Activated CD4-positive, alpha-beta T cell treated with anti-CD3 and anti-CD28 coated beads, Interleukin-2, amount 50 U/mL, for 16 hours (primary cell): Measurements from ENCODE around the gene MPC1.
A peak's percentile ranks its signal among the peaks of the same experiment; 100 is the strongest.

Source experiments
- DNase-seq: peaks from one replicate; pipeline ENCODE4 v3.0.0-alpha.2; 2020

The MPC1 gene

DNA sequence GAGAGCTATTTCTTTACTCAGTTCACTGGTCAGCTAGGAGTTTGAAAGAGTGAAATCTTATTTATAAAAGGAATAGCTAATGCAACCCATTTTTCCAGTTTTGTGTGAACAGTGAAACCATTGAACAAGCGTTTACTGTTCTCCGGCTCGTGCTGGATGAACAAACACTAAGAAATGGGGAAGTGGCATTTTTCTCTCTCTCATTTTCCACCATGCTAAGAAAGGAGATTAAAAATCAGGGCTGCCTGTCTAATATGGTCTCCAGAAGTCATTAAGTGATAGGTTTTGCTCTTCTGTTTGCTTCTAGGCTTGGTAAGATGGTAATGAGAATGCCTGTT is 39.6 kb downstream of the MPC1 start:
- DNase-seq: no peak

DNA sequence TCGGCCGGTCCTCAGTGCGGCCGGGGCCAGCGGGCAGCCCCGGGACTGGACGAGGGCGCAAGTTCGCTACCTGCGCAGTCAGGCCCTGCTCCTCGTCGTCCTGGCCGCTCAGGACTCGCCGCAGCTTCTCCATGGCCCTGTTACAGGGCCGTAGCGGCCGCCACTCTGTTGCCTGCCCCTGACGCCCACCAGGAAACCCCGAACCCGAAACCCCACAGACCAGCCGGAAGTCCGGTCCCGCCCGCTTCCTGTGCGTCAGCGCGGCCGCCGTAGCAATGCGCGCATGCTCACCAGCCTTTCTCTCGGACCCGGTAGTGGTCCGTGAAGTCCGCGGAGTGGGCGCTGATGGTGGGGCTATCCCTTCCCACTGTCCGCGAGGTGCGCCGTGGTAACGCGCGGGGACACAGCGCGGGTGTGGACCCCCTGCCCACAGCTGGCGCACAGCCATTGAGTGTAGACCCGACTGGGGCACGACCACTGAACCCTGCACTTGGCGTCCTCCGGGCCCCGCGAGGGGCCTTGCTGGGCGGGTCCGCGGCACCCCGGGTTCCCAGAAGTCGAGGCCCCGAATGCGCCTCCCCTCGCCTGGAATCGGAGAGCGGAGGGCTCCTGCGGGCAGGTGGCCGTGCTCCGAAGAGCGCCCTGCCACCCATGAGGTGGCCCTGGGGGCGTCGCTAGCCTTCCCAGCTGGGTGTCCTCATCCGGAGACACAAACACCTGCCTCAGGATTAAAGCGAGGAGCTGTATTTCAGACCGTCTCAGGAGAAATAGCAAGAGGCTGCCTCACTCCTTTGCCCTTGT is 40.2 kb downstream of the MPC1 start, which contains the start of gene SFT2D1:
TSS of gene SFT2D1 (minus strand) at position 197 of the 801 bp plus-strand sequence. CDS start at position 133, 64 bp downstream.
- peak; percentile 86 for DNase-seq

DNA sequence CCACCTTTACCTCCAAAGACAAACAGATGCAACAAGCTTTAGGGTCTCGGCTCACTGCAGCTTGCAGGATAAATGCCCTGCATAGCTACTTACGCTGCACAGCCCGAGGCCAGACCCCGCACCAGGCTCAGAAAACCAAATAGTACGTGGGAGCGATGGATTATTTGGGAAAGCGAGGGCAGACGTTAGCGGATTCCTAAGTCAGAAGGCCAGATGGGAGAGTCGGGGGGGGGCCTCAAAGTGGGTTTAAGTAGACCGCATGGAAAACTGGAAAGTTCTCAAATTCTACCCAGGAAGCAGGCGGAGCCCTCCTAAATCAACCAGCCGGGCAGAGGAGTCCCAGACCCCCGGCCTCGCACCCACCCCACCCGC is 40.8 kb downstream of the MPC1 start:
- no peak for DNase-seq

DNA sequence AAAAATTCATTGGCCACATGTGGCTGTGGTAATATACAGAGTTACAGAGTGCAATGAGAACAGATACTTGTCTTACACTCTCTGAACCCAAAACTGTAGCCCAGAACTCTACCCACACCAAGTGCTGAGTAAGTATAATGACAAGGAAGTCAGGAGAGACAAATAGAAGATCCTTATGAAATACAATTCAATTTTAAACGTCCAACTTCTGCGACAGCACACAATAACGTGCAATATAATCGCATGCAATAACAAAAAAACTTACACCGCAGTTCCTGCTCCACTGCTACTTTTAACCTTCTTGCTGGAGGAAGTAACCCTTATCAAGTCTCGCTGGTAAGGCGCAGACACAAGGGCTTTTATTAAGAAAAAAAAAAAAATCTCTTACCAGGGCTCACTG is 41.3 kb downstream of the MPC1 start:
- DNase-seq: no peak

DNA sequence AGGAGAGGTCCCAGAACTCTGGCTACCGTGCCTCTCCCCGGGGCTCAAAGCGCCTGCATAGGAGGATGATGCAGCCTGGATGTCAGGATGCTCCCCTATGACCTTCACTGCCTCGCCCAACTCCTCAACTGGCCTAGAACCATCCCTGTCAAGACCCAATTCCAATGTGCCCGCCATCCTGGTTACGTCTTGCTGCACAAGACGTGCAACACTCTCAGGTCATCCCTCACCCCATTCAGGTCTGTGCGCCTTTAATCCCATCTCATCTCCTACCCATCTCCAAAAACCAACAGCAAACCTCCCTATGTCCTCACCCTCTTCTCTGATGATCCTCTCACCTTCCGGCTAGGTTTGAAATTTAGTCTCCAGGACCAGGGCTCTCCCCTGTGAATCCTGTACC is 43.9 kb downstream of the MPC1 start:
- DNase-seq: no peak

DNA sequence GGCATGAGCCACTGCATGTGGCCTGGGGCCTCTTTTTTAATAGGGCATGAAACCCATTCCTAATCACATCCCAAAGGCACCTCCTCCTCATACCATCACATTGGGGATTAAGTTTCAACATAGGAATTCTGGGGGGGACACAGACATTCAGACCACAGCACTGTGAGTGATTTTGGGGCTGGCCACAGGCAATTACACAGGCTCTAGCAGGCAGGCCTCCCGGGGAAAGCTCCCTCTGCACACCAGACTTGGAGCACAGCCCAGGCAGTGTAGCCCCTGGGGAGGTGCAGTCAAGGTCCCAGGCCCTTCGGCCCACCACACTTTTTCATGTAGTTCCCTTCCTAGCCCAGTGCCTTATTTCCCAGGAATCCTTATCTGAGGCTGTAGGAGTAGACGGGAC is 45.9 kb downstream of the MPC1 start:
- DNase-seq: no peak

DNA sequence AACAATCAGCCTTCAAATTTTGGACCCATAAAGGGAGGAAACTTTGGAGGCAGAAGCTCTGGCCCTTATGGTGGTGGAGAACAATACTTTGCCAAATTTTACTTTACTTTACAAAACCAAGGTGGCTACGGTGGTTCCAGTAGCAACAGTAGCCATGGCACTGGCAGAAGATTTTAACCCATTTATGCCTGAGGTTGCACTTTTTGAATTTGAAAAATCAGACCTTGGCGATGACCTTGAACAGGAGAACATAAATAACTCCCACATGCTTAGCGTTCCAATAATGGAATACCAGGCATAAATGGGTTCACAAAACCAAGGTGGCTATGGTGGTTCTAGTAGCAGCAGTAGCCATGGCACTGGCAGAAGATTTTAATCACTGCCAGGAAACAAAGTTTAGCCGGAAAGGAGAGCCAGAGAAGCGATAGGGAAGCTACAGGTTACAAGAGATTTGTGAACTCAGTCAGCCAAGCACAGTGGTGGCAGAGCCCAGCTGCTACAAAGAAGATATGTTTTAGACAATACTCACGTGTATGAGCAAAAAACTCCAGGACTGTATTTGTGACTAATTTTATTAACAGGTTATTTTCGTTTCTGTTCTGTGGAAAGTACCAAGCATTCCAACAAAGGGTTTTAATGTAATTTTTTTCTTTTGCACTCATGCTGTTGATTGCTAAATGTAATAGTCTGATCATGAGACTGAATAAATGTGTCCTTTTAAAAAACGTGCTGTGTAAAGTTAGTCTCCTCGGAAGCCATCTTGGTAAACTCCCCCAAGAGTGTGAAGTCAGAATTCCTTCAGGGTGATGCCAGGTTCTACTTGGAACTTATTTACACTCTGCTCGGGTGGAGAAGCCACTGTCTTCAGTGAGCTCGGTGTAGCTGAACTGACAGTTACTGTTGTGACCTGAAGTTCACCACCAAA is 47.1 kb downstream of the MPC1 start:
- peak; percentile 16 for DNase-seq

DNA sequence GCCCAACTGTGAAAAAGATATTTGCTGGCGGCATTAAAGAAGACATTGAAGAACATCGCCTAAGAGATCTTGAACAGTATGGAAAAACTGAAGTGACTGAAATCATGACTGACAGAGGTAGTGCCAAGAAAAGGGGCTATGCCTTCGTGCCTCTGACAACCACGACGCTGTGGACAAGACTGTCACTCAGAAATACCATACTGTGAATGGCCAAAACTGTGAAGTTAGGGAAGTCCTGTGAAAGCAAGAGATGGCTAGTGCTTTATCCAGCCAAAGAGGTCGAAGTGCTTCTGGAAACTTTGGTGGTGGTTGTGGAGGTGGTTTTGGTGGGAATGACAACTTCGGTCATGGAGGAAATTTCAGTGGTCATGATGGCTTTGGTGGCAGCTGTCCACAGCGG is 47.9 kb downstream of the MPC1 start:
- DNase-seq: no peak

DNA sequence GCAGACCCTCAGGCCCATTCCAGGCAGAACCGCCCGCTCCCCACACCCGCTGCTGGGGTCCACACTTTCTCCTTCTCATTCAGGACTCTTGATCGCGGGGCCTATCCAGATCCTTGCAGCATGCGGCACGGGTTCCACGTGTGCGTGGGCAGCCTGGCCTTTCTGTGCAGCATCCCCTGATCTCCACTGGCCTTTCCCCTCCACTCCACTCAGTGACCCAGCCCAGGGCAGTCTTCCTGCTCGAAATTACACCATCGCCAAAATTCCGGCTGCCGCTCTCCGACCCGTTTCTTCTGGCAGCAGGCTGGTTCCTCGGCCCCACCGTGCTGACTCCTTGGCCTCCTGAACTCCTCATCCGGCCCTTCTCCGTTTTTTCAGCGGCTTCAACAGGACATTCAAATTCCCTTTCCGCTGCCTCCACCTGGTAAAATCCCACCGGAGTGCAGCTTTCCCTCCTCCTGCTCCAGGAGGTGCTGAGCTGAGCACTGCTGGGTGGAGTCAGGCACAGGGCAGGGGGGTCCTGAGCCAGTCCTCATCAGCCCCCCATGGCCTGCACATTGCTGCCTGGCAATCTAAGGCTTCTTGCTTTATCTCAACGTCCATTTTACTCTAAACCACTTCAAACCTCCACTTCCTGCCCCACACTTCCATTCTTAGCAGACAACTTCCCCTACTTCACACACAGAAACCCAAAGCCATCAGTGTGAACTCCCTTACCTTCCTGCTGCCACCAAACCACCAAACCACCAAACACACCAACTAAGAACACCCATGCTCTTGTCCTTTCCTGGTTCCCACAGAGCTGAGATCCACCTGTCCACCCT is 49.4 kb downstream of the MPC1 start:
- DNase-seq: peak; percentile 69

DNA sequence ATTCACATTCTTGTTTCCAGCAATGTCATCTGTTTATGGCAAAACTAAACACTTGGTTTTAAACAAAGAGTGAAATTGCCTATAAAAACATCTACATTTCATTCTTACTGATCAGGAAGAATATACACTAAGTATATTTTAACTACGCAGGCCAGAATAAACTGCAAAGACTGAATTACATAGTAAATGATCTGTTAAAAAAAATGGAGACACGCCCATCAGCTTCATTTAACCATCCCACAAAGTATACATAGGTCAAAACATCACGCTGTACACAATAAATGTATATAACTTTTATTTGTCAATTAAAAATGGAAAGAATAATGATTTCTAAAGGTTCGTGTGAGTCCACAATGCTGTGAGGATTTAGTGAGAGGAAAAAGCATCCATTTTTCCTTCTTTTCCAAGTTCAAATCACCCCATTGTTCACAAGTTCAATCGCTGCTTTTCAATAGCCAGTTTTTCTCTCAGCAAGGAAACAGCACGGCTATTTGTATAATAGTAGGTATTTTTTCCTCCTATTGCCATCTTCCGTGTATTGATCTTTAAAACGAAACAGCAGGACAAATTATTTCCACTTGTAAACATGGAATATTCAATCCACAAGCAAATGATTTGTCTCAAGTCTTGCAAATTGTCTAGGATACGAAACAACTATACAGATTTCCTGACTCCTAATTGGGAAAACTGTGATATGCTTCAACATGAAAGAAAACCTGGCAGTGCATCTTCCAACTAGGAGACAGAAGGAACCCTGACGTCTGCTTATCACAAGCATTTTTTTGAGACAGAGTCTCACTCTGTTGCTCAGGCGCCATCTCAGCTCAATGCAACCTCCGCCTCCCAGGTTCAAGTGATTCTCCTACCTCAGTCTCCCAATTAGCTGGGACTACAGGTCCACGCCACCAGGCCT is 51.0 kb downstream of the MPC1 start:
- DNase-seq: no peak

DNA sequence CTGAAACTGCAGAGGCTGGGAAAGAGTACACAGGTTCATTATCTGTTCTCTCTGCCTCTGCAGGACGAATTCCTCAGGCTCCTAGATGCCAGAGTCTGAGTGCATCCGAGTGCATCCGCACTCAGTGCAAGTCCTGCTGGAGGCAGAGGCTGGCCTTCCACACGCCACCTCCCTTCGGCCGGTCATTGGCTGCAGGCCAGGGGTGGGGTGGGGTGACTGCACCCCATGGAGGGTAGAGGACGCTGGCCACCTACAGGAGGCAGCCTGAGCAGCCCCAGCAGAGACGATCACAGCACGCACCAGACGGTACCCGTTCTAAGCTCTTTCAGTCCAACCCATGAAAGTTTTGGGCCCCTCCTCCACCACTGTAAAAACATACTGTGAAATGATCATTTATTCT is 52.1 kb downstream of the MPC1 start:
- DNase-seq: no peak

DNA sequence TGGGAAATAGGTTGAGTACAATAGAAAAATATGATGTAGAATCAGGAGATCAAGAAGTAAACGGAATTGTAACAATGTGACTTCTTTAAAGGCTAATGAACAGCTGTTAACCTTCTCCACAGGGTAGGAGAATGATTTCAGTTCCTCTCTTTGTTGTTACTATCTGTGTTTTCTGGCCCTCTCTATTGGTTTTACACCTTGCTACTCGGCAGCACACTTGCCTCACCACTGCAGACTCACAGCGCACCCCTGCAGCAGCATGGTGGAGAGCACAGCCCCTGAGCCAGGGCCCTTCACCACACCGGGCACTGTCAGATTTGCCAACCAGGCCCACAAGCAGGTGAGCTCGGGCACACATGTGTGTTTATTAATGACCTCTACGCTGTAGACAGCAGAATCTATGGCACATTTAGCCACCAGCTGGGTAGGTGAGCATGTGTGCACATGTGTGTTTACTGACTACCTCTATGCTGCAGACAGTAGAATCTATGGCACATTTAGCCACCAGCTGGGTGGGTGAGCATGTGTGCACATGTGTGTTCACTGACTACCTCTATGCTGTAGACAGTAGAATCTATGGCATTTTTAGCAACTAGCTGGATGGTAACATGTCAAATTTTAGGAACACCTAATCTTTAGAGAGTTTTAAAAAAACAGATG is 57.2 kb downstream of the MPC1 start:
- DNase-seq: no peak

DNA sequence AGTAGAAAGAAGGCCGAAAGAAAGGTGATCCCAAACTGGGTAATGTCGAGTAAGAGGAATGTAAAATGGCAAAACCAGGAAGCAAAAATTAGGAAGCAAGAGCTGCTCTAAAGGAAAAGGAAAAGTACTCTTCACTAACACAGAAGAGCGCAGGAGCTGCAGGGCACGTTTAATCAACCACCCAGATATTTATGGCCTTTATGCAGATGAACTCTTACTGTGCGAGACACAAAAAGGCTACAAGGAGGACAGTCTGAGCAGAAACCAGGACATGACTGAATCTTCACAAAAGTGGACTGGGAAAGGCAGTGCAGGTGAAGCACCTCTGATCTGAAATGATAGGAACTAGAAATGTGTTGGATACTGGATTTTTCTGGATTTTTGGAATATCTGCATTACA is 59.3 kb downstream of the MPC1 start:
- DNase-seq: no peak

DNA sequence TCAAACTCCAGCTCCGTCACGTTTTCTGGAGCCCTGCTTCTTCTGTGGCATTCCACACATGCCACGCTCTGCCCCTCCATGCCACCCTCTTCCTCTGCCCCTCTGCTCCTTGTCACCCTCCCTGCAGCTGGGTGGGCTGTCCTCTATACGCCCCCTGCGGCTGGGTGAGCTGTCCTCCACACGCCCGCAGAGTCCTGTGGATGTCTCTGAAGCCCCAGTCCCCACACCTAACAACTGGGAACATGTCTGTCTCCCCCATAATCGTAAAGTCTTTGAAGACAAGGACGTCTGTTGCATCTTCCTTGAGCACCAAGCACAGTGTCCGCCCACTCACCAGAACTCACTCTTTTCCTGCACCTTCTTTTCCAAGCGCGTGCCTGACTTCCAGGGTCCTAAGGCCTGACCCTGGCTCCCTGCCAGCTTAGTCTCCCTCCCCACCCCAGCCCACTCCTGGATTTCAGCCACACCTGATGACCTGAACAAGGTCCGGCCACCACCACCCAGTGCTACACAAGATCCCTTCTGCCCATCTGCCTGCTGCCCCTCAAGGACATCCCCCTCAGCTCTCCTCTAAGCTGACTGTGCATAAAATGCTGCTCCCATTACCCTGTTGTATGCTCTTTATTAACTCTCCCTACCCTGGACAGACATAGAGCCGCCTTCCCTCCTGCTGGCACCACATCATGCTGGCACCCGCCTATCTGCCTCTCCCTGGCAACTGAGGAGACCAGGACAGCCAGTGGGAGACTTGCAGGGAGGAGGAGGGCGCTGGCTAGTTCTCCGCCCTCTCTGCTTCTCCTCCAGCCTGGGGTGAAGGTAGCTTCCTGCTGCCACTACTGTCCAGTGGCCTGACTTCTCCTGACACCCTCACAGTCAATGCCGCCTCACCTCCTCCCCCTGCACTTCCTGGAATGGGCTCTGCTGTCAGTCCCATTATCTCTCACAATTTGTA is 63.8 kb downstream of the MPC1 start:
- no peak for DNase-seq

DNA sequence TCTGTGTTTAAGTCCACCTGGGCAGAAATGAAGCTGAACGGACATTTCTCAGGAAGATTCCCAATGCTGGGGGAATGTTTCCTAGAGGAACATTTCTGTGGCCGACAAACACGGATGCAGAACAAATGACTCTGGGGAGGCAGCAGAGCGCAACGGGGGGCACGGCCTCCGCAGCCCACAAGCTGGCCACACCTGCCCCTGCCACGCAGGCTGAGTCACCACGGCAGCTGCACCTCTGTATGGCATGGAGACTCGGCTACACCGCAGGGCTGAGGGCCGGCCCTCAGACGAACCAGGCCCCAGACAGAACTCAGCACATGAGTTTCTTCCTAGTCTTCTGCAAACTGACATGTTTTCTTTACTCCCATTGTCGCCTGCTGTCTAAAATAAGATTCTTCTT is 64.5 kb downstream of the MPC1 start:
- DNase-seq: no peak

DNA sequence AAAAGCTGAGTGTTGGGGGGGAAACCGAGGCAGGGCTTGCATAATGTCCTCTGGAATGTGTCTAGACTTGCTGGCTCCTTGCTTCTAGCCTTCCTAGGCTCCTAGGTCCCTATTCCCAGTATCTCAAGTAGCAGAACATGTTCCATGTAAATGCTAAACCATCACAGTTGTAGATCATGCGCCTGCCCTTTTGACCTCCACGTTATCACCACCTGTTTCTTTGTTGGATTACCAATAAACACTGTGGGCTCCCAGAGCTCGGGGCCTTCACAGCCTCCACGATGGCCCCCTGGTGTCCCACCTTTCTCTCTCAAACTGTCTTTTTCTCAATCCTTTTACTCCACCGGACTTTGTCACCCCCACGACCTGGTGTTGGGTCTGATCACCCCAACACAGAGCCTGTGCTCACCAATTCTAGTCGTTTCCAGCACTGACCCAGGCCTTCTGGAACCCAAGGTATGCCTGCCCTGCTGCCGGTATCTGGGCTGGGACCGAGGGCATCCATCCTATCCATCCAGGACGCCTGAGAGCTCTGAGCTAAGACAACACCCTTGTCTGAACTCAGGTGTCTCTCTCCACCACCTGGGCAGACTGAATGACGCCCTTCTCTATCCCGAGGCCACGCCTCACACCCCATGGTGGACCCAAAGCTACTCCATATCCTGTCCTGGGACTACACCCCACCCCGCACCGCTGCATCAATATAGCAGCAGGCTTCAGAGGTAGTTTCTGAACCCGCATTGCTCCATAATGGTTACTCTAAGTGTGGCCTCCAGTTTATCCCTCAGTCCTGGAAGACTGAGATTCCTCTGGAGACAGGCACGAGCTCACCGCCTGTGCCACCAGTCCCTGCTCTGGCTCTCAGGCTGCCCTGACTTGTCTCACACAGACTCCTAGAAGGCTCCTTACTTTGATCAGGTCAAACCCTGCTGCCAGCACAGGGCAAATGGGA is 65.2 kb downstream of the MPC1 start:
- no peak for DNase-seq

DNA sequence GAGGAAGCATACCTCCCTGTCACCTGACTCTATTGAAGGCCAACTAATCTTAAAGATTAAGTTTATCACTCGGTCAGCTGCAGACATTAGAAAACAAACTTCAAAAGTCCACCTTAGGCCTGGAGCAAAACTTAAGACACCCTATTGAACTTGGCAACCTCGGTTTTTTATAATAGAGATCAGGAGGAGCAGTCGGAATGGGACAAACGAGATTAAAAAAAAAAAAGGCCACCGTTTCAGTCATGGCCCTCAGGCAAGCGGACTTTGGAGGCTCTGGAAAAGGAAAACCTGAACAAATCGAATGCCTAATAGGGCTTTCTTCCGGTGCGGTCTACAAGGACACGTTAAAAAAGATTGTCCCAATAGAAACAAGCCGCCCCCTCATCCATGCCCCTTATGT is 67.3 kb downstream of the MPC1 start:
- DNase-seq: no peak
